GM21381 (cell line): ENCODE results near the gene SLC17A5.
"Not testable (repeated sequence)": the region's sequence is repeated elsewhere in the genome, so short reads cannot be mapped to it uniquely, and the experiment has no call there.

ENCODE experiments used
- ATAC-seq: cut with Tn5 transposase; IDR thresholded peaks from one replicate; pipeline ENCODE4 v1.9.1; 2021; ENCODE audit warnings: mild to moderate bottlenecking, moderate library complexity; ENCODE audit not compliant: unreplicated experiment

The SLC17A5 gene

DNA sequence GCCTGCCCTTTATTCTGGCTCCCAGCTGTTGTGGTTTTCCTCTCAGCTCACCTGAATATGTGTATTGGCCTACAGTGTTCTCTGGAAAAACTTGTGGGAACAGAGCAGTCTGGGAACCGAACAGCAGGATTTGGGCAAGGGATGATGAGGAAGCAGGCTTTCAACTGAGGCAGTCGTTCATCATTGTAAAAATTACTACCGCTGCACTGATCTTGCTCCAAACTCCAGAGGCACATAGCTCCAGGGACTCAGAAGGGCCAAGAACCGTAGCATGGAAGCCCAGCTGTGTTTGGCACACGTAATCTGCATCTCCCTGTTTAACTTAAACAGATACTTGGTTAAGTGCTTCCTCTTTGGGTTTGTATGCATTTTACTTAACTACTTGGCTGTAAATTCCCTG lies 84.7 kb downstream of the SLC17A5 start:
- ATAC-seq = no peak

DNA sequence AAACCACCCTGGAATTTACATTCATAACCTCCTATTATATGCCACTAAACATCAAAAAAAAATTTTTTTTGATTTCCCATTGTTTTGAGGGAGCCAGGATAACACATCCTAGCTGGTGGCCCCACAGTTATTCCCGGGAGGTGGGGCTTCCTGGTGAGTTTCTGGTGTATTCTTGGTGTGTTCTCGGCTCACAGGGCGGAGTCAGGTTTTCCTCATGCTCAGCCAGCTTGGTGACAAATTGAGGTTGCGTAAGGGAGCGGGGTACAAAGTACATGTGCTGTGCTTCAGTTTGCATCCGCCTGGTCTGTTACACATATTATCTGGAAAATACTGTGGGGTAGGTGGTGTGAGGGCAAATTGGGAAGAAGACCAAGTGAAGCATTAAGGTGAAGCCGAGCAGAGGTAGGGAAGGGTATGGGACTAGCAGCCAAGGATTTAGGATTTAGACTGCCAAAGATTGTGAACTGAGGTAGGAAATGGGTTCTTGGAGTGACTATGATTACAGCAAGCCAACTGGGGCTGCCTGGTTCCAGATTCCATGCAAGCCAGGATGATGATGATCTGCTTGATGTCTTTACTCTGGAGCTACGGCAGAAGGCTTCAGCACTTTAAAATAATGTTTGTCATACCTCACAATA lies 86.7 kb downstream of the SLC17A5 start:
- ATAC-seq = no peak

DNA sequence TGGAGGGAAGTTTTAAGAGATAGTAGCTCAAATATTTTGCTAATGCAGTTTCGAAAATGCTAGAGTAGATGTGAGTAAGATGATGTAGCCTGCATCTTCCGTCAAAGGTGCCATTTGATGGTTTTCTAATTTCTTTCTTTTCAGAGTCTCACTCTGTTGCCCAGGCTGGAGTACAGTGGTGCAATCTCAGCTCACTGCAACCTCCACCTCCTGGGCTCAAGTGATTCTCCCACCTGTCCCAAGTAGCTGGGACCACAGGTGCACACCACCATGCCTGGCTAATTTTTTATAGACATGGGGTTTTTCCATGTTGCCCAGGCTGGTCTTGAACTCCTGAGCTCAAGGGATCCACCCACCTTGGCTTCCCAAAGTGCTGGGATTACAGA lies 87.3 kb downstream of the SLC17A5 start:
- ATAC-seq = not testable (repeated sequence)

DNA sequence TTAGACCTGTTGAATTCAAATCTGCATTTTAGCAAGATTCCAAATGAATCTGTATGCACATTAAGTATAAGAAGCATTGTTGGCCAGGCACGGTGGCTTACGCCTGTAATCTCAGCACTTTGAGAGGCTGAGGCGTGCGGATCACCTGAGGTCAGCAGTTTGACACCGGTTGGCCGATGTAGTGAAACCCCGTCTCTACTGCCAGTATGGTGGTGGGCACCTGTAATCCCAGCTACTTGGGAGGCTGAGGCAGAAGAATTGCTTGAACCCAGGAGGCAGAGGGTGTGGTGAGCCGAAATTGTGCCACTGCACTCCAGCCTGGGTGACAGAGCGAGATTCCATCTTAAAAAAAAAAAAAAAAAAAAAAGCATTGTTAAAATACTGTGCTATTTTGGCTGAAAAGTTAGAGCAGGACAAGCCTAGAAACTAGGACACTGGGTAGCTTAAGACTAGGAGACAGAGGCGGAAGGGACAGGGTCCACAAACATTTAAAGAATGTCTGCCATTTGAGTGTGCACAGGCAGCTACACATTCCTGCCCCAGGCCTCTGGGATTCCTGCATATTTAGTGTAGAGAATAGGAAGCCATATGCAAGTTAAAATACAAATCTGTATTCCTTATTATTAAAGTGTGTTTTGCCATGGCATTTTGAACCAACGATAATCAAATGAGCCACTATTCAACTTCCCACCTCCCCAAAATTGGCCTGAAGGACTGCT lies 87.9 kb downstream of the SLC17A5 start:
- ATAC-seq = no peak

DNA sequence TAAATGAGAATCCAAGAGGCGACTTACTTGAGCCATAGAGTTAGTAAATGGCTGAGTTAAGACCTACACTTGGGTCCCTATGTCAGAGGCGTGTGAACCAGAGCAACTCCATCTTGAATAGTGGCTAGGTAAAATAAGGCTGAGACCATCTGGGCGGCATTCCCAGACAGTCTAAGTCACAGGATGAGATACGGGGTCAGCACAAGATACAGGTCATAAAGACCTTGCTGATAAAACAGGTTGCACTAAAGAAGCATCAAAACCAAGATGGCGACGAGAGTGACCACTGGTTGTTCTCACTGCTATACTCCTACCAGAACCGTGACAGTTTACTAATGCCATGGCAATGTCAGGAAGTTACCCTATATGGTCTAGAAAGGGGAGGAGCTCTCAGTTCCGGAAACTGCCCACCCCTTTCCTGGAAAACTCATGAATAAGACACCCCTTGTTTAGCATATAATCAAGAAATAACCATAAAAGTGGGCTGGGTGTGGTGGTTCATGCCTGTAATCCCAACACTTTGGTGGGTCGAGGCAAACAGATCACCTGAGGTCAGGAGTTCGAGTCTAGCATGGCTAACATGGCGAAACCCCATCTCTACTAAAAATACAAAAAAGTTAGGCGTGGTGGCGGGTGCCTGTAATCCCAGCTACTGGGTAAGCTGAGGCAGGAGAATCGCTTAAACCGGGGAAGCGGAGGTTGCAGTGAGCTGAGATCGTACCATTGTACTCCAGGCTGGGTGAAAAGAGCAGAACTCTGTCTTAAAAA lies 89.0 kb downstream of the SLC17A5 start:
- ATAC-seq = no peak

DNA sequence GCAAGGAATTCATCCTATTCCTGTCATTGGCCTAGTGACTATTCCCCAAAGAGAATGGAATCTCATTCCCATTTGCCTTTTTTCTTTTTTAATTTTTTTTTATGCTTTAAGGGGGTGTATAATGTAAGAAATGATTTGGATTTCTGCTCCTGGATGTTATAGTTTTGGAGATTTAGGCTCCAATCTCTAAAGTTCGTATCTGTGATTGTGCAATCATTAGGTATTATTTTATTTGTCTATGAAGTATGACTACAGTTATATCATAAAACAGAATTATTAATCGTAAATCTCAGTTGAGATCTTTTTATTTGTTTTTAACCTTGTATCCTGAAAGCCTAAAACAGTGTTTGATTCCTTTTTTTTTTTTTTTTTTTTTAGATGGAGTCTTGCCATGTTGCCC lies 91.2 kb downstream of the SLC17A5 start:
- no peak for ATAC-seq

DNA sequence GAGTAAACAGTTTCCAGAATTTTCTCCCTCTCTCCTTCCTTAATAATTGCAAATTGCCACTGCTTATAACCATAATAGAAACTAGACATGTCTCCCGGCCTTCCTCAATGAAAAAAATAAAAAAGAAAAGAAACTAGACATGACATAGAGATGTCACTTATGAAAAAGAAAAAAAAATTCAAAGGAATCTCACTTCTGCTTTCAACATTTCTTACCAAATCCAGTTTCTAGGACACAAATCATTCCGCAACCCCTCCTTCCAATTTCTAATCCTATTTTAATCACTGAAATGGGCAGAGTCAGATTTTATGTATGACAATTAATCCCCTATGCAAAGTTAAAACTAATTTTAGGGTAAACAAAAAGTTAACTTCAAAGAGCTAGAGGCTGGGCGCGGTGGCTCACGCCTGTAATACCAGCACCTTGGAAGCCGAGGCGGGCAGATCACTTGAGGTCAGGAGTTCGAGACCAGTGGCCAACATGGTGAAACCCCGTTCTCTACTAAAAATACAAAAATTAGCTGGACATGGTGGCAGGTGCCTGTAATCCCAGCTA lies 92.9 kb downstream of the SLC17A5 start:
- peak; percentile 51 for ATAC-seq

DNA sequence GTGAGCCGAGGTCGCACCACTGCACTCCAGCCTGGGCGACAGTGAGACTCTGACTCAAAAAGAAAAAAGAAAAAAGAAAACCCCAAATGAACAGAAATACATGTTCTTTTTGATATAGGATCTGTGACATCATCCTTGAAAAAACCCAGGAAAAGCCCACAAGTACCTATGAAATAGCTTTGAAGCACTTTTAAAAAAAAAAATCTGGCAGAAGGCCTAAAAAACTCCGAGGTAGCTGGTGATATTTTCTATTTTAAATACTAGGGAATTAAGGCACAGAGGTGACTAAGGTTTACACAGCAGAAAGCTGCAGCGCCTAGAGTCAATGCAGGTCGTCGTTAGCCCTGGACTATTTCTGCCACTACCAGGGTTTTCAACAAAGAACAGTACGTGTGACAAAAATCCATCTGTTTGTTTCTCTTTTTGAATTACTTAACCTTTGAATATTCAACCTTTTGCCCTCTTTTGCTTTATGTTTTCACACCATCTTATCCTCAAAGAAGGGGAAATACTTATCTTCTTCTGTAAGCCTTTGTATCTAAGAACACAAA lies 93.5 kb downstream of the SLC17A5 start:
- peak; percentile 26 for ATAC-seq

DNA sequence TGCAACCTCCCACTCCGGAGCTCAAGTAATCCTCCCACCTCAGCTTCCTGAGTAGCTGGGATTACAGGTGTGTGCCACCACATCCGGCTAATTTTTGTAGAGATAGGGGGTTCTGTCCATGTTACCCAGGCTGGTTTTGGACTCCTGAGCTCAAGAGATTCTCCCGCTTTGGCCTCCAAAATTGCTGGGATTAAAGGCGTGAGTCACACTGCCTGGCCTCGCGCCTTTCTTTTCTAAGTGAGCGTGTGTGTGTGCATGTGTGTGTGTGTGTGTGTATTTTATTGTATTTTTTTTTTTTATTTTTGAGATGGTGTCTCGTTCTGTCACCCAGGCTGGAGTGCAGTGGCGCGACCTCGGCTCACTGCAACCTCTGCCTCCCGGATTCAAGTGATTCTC lies 94.4 kb downstream of the SLC17A5 start:
- not testable (repeated sequence) for ATAC-seq

DNA sequence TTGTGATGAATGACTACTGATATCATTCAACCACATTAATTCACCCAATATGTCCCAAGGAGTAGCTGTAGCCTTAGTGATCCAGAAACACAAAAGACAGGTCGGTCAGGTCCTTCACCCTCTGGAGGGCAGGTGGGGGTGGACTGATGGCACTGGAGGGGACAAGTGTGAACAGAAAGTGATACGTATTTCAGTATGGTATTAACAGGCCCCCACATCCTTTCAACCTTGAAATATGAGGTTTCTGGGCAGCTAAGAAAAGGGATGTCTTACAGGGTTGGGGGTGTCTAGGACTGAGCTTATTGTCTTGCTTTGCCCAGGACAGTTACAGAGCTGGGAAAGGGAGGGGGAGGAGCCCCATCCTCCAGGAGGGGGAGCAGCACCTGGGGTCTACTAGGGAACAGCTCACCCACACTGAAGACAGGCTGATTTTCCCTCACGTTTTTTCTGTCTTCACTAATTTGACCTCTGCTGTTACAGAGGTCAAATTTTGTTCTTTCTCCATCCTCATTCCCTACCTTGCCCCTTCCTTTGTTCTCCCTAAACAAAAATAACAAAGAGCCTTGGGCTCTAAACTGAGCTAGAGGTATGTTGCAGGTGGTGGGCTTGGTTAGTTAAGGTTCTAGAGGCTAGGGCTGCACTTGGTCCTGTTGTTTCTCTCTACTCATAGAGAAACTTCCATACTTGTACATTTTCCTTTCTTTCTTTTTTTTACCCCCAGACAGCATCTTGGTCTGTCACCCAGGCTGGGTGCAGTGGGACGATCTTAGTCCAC lies 95.0 kb downstream of the SLC17A5 start:
- no peak for ATAC-seq

DNA sequence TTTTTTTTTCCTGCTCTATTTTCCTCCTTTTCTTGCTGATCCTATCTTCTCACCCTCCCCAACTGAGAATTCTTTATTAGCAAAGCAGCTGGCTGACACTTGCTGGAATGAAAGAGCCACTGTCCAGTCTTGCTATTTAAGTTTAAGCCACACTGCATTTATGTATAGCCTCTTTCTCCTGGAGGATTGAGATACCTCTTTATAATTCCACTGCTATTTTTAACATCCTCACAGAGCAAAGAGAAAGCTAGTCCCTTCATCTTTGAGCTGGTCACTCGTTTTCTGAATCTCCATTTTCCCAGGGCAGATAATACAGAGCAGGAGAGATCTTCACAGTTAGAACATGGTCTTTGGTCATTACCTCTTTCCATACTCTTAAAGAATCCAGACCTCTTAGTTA lies 97.0 kb downstream of the SLC17A5 start:
- ATAC-seq = no peak

DNA sequence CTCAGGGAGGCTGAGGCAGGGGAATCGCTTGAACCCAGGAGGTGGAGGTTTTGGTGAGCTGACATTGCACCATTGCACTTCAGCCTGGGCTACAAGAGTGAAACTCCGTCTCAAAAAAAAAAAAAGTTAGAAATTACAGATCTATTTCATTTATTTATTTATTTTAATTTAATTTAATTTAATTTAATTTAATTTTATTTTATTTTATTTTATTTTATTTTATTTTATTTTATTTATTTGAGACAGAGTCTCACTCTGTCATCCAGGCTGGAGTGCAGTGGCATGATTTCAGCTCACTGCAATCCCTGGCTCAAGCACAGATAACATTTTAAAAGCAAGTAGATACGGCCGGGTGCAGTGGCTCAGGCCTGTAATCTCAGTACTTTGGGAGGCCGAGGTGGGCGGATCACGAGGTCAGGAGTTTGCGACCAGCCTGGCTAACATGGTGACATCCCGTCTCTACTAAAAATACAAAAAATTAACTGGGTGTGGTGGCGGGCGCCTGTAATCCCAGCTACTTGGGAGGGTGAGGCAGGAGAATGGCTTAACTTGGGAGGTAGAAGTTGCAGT lies 98.3 kb downstream of the SLC17A5 start:
- not testable (repeated sequence) for ATAC-seq

DNA sequence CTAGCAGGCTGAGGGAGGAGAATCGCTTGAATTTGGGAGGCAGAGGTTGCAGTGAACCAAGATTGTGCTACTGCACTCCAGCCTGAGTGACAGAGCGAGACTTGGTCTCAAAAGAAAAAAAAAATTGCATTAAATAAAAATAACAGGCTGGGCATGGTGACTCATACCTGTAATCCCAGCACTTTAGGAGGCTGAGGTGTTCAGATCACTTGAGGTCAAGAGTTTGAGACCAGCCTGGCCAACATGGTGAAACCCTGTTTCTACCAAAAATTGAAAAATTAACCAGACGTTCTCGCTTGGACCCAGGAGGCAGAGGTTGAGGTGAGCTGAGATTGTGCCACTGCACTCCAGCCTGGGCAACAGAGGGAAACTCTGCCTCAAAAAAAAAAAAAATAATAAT lies 102.7 kb downstream of the SLC17A5 start:
- ATAC-seq = not testable (repeated sequence)

DNA sequence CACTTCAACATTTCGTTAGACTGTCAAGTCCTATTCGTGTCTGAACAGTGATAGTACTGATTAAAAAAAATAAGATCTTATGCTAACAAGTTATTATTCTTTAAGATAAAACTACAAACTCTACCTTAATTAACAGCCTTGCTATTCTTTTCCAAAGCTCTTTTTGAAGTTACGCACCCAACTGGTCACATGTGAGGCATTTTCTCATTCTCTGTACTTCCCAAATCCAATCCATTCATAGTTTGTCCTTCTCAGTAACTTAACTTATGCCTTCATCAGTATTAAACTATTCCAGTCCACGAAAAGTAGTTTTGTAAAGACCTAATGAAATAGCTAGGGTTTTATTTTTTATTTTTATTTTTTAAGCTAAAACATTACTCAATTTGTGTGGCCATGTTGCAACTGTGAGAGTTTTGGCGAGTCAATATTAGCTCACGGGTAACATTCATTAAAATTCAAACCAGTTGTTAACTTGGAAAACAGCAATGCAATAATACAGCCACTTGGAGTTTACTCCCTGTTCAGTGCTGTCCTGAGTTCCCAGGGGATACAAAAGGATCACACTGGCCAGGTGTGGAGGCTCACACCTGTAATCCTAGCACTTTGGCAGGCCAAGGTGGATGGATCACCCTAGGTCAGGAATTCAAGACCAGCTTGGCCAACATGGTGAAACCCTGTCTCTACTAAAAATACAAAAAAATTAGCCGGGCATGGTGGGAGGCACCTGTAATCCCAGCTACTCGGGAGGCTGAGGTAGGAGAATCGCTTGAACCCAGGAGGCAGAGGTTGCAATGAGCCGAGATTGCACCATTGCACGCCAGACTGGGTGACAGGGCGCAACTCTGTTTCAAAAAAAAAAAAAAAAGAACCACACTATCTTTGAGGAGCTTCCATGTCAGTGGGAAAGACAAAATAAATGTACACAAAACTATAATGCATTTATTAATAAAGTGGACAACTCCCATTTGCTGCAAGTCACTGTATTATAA lies 105.0 kb downstream of the SLC17A5 start:
- ATAC-seq = no peak

DNA sequence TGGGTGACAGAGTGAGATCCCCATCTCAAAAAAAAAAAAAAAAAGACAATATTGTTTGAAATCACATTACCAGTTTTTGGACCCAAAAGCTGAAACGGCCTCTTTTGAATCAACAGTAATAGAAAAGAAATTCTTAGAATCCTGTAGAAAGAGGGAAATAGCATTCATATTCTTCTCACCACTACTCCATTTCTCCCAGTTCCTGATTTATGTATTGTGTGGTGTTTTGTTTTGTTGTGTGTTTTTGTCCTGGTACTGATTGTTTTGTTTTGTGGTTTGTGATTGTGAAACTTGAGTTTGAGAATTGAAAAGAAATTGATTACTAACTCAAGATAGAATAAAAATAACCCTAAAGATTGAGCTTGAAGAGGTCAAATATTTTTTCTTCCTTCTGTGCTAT lies 106.8 kb downstream of the SLC17A5 start:
- ATAC-seq = no peak
